Epithelial cell of proximal tubule (primary cell): ENCODE data around the gene MISP3. TPM values are rescaled to one million over a fixed set of nuclear protein-coding genes. Genes with fewer than 3 reads are reported as not detected.
"Not testable (repeated sequence)": the region's sequence is repeated elsewhere in the genome, so short reads cannot be mapped to it uniquely, and the experiment has no call there.

Source experiments
- DNase-seq: peaks from one replicate; pipeline ENCODE4 v3.0.0-alpha.2; 2011; ENCODE audit warnings: low read depth
- H3K4me3 ChIP-seq: 2 replicates; pipeline ENCODE4 v1.5.1; 2011; ENCODE audit warnings: low read depth, mild to moderate bottlenecking, low read length
- CTCF ChIP-seq: conservative IDR thresholded peaks from 2 replicates; pipeline ENCODE4 v1.5.1; 2012; ENCODE audit warnings: low read depth, mild to moderate bottlenecking, low read length
- total RNA-seq: library from RNA; depleted of rRNA; stranded (reverse); fragments of >200 nt; gene quantifications from 2 replicates; pipeline ENCODE4 v1.2.3, GENCODE V29; 2015

MISP3 gene
- total RNA-seq, 1 donor from 2014 or later: 6.0 TPM

- no peak for DNase-seq
- TF ChIP-seq CTCF: peak; percentile 93
- H3K4me3 ChIP-seq: no peak overlapping the region
These were observed 24.0 kb upstream of the MISP3 start for GRCh38 chr19:14048443-14049153.

GRCh38 chr19:14050512-14050911, 22.1 kb upstream of the MISP3 start:
- TF ChIP-seq CTCF: no peak
- no peak for DNase-seq
- H3K4me3 ChIP-seq: no peak overlapping the region

GRCh38 chr19:14050961-14051360, 21.6 kb upstream of the MISP3 start:
- not testable (repeated sequence) for DNase-seq, H3K4me3 ChIP-seq

GRCh38 chr19:14051980-14052379, 20.6 kb upstream of the MISP3 start:
- no peak for DNase-seq
- no peak overlapping the region for H3K4me3 ChIP-seq
- no peak for TF ChIP-seq CTCF

GRCh38 chr19:14052470-14052869, 20.1 kb upstream of the MISP3 start:
- H3K4me3 ChIP-seq: no peak overlapping the region
- no peak for TF ChIP-seq CTCF
- DNase-seq: no peak

GRCh38 chr19:14053032-14053431, 19.6 kb upstream of the MISP3 start:
- TF ChIP-seq CTCF: no peak
- no peak for DNase-seq

GRCh38 chr19:14053500-14053899, 19.1 kb upstream of the MISP3 start:
- DNase-seq: no peak
- H3K4me3 ChIP-seq: no peak overlapping the region
- TF ChIP-seq CTCF: no peak

More at GRCh38 chr19:14053032-14053431, 19.6 kb upstream of the MISP3 start:
- no peak overlapping the region for H3K4me3 ChIP-seq

GRCh38 chr19:14054099-14054498, 18.5 kb upstream of the MISP3 start:
- DNase-seq: no peak
- no peak overlapping the region for H3K4me3 ChIP-seq
- no peak for TF ChIP-seq CTCF
